ENCODE results near the gene APOL4. TPM values are rescaled to one million over a fixed set of nuclear protein-coding genes. Genes with fewer than 3 reads are reported as not detected.

The APOL4 gene
- total RNA-seq, 1 experiment from 2014 or later: not detected

GRCh38 chr22:36180038-36180880 is 21.4 kb downstream of the APOL4 start:
- Histone ChIP-seq H3K9me3 (ENCODE audit: insufficient read depth, low read depth) (no peaks in the 10 kb centered on the region), H3K9me2 (ENCODE audit: insufficient read depth) (no peaks in the 10 kb centered on the region), H3F3A (ENCODE audit: insufficient read depth, low read depth) (no peaks in the 10 kb centered on the region), H3K4me1 (replicated peaks; ENCODE audit: insufficient read depth) (no peaks in the 10 kb centered on the region), H3K4me3 (no peak overlapping the region), H3K27me3 (ENCODE audit: insufficient read depth, low read depth) (0 out of 2 replicates have a peak, but pooled peaks cover 10% of the 10 kb centered on the region), H2AFZ (no peak overlapping the region), H3K27ac (no peak overlapping the region), H3K4me2 (no peak overlapping the region), H4K20me1 (ENCODE audit: insufficient read depth) (no peaks in the 10 kb centered on the region), H3K36me3 (ENCODE audit: low read depth) (no peaks in the 10 kb centered on the region), H3K79me2 (ENCODE audit: low read depth) (no peaks in the 10 kb centered on the region)
- DNase-seq: peak; percentile 32 to 55
- POLR2A ChIA-PET (ENCODE audit: unreplicated experiment): interaction anchor here (0.5 kb wide), 1 partner anchor 24 kb away, joined by 10 read pairs; no protein-coding TSS in a partner anchor
- intact Hi-C loops (cut with micrococcal nuclease; ENCODE audit: unreplicated experiment): loop anchor here (1.0 kb wide), 1 partner anchor 36 kb away; no protein-coding TSS in a partner anchor
- TF ChIP-seq EZH2 (IDR thresholded peaks at IDR 0.05; ENCODE audit: low read depth) (no peak), CTCF (conservative IDR thresholded peaks at IDR 0.05) (peak; percentile 85)
- CTCF ChIA-PET: interaction anchor here (1.4 kb wide), 1 partner anchor 114 kb away, joined by 7 read pairs; no protein-coding TSS in a partner anchor
- BruUV-seq (replicated peaks): no TSS peak

GRCh38 chr22:36177160-36177559 is 24.4 kb downstream of the APOL4 start:
- no peaks in the 10 kb centered on the region for H3K36me3 ChIP-seq (ENCODE audit: low read depth)
- H3K79me2 ChIP-seq (ENCODE audit: low read depth): no peaks in the 10 kb centered on the region
- H3K9me3 ChIP-seq (ENCODE audit: insufficient read depth, low read depth): no peaks in the 10 kb centered on the region
- H3K27ac ChIP-seq: no peak overlapping the region
- no peaks in the 10 kb centered on the region for H4K20me1 ChIP-seq (ENCODE audit: insufficient read depth)
- DNase-seq: peak in 1 of 2 experiments; percentile 8
- no TSS peak for BruUV-seq (replicated peaks)
- H3F3A ChIP-seq (ENCODE audit: insufficient read depth, low read depth): no peaks in the 10 kb centered on the region
- H3K4me3 ChIP-seq: no peak overlapping the region
- TF ChIP-seq CTCF (conservative IDR thresholded peaks at IDR 0.05): no peak
- no peak for TF ChIP-seq EZH2 (IDR thresholded peaks at IDR 0.05; ENCODE audit: low read depth)
- ChIA-PET CTCF (interaction anchor here (0.6 kb wide), 1 partner anchor 577 kb away, joined by 3 read pairs; no protein-coding TSS in a partner anchor), POLR2A (ENCODE audit: unreplicated experiment) (no interaction called here)
- H2AFZ ChIP-seq: no peak overlapping the region
- intact Hi-C loops (cut with micrococcal nuclease; ENCODE audit: unreplicated experiment): no loop called here
- H3K27me3 ChIP-seq (ENCODE audit: insufficient read depth, low read depth): peaks cover 5% of the 10 kb centered on the region; the same call in 1 of the 2 replicates
- H3K9me2 ChIP-seq (ENCODE audit: insufficient read depth): no peaks in the 10 kb centered on the region
- H3K4me2 ChIP-seq: no peak overlapping the region
- no peaks in the 10 kb centered on the region for H3K4me1 ChIP-seq (replicated peaks; ENCODE audit: insufficient read depth)

- Histone ChIP-seq H3F3A (ENCODE audit: insufficient read depth, low read depth) (no peaks in the 10 kb centered on the region), H2AFZ (no peak overlapping the region), H3K27me3 (ENCODE audit: insufficient read depth, low read depth) (peaks cover 7% of the 10 kb centered on the region; the same call in 1 of the 2 replicates), H3K79me2 (ENCODE audit: low read depth) (no peaks in the 10 kb centered on the region), H3K4me1 (replicated peaks; ENCODE audit: insufficient read depth) (no peaks in the 10 kb centered on the region), H3K4me2 (no peak overlapping the region), H4K20me1 (ENCODE audit: insufficient read depth) (no peaks in the 10 kb centered on the region), H3K9me2 (ENCODE audit: insufficient read depth) (no peaks in the 10 kb centered on the region), H3K4me3 (no peak overlapping the region), H3K9me3 (ENCODE audit: insufficient read depth, low read depth) (no peaks in the 10 kb centered on the region), H3K27ac (no peak overlapping the region), H3K36me3 (ENCODE audit: low read depth) (no peaks in the 10 kb centered on the region)
- intact Hi-C loops (cut with micrococcal nuclease; ENCODE audit: unreplicated experiment): no loop called here
- ChIA-PET POLR2A (ENCODE audit: unreplicated experiment) (no interaction called here), CTCF (no interaction called here)
- no peak for DNase-seq
- TF ChIP-seq EZH2 (IDR thresholded peaks at IDR 0.05; ENCODE audit: low read depth) (no peak), CTCF (conservative IDR thresholded peaks at IDR 0.05) (no peak)
- BruUV-seq (replicated peaks): no TSS peak
Measured at GRCh38 chr22:36175892-36176291, 25.7 kb downstream of the APOL4 start.

Measured in PC-9 (cell line).